Activated T-cell treated with anti-CD3 and anti-CD28 coated beads for 1 hour (primary cell): ENCODE measurements around the gene NTN5.
A peak's percentile ranks its signal among the peaks of the same experiment; 100 is the strongest.

Experiments
- DNase-seq: peaks from one replicate; pipeline ENCODE4 v3.0.0-alpha.2; 2020; ENCODE audit warnings: low read depth

NTN5 gene

DNA sequence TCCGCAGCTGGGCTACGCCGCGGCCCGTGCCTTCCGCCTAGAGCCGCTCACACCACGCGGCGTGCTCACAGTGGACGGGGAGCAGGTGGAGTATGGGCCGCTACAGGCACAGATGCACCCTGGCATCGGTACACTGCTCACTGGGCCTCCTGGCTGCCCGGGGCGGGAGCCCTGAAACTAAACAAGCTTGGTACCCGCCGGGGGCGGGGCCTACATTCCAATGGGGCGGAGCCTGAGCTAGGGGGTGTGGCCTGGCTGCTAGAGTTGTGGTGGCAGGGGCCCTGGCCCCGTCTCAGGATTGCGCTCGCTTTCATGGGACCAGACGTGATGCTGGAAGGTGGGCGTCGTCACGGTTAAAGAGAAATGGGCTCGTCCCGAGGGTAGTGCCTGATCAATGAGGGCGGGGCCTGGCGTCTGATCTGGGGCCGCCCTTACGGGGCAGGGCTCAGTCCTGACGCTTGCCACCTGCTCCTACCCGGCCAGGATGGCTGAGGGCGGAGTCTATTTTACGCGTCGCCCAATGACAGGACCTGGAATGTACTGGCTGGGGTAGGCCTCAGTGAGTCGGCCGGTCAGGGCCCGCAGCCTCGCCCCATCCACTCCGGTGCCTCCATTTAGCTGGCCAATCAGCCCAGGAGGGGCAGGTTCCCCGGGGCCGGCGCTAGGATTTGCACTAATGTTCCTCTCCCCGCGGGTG is 43.1 kb downstream of the NTN5 start:
- no peak for DNase-seq

DNA sequence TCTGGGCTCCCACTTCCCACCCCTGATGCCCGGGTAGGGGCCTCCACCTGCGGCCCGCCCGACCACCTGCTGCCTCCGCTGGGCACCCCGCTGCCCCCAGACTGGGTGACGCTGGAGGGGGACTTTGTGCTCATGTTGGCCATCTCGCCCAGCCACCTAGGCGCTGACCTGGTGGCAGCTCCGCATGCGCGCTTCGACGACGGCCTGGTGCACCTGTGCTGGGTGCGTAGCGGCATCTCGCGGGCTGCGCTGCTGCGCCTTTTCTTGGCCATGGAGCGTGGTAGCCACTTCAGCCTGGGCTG is 43.6 kb downstream of the NTN5 start:
- DNase-seq, result no peak

DNA sequence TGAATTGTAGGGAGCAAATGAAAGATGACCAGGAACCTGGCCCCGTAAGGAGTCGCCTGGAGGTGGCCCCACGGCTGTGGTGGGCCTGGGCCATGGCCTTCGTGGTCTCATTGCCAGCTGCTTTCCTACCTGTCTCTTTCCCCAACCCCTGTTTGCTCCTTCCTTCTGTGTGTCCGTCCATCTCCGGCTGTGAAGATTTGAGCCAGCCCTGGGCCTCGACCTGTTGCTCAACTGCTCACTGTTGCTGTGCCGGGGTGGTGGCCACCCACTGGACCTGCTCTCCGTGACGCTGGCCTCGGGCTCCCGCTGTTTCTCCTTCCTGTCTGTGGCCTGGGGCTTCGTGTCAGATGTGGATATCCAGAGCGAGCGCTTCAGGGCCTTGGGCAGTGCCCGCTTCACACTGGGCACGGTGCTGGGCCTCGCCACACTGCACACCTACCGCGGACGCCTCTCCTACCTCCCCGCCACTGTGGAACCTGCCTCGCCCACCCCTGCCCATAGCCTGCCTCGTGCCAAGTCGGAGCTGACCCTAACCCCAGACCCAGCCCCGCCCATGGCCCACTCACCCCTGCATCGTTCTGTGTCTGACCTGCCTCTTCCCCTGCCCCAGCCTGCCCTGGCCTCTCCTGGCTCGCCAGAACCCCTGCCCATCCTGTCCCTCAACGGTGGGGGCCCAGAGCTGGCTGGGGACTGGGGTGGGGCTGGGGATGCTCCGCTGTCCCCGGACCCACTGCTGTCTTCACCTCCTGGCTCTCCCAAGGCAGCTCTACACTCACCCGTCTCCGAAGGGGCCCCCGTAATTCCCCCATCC is 44.1 kb downstream of the NTN5 start:
- DNase-seq, result no peak

DNA sequence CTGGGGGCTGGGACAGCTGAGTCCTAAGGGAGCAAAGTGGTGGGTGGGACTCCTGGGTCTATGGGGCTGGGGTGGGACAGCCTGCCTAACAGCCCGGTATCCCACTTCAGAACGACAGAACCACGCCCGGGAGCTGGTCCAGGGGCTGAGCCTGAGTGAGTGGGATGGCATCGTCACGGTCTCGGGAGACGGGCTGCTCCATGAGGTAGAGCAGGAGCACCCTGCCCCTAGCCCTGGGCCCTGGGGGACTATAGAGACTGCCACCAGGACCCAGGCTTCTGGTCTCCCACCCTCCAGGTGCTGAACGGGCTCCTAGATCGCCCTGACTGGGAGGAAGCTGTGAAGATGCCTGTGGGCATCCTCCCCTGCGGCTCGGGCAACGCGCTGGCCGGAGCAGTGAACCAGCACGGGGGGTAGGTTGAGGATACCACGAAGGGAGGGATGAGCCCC is 44.9 kb downstream of the NTN5 start:
- no peak for DNase-seq

DNA sequence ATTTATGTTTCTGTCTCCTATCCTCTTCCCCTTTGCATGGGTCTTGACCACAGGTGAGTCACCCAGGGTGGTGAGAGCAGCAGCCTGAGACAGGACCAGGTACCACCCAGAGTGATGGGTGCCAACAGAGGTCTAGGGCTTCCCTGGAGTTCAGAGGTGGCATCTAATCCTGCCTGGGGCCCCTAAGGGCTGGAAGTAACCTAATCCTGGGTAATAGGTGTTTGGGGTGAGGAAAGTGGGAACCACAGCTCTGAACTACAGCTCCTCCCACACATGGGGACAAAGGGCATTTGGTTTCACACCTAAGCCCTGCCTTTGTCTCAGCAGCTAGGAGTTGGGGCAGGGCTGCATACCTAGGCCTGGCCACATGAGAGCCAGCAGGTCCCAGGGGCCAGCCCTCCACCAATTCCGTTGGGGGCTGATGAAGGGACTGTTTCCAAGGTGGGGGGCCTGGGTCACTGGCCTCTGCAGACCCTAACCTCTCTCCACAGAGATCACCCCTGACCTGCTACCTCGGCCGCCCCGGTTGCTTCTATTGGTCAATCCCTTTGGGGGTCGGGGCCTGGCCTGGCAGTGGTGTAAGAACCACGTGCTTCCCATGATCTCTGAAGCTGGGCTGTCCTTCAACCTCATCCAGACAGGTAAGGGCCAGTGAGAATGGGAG is 45.5 kb downstream of the NTN5 start:
- DNase-seq, result no peak

DNA sequence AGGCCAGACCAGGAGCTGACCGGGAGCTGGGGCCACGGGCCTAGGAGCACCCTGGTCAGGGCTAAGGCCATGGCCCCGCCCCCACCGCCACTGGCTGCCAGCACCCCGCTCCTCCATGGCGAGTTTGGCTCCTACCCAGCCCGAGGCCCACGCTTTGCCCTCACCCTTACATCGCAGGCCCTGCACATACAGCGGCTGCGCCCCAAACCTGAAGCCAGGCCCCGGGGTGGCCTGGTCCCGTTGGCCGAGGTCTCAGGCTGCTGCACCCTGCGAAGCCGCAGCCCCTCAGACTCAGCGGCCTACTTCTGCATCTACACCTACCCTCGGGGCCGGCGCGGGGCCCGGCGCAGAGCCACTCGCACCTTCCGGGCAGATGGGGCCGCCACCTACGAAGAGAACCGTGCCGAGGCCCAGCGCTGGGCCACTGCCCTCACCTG is 46.9 kb downstream of the NTN5 start:
- DNase-seq, result no peak

DNA sequence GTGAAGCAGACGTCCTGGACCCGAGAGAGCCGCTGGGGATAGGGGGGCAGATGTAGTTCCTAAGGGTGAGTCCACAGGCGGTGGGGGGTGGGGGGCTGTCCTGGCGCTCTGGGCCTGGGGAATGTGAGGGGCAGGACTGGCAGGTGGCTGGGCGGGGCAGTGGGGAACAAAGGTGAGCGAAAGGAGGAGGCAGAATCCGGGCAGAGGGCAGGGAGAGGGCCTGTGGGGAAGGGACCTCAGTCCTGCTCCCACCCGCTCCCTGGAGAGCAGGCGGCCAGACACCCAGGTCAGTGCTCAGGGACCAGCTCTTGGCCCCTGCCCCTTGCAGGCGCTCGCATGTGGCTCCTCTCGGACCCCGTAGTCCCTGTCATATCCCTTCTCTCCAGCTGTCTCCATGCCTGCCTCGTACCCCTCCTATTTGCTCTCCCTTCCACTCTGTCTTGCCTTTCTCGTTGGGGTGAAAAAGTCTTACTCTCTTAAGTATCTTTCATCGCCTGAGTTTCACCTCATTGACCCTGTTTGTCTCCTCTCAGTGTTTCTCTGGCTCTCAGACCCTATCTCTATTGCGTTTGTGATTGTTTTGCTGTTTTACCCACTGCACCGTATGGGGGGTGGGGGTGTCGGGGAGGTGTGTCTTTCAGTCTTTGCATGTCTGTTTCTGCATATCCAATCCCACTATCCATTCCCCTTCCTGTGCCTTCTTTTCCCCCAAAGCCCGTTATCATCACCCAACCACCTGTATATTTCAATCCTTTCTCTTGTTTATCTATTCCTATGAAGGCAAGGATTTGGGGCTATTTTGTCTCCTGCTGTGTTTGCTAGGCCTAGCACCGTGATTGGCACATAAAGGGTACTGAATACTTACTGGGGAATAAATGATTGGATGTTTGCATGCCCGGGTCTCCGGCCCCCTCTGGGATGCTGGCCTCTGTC is 47.8 kb downstream of the NTN5 start:
- DNase-seq, result no peak

DNA sequence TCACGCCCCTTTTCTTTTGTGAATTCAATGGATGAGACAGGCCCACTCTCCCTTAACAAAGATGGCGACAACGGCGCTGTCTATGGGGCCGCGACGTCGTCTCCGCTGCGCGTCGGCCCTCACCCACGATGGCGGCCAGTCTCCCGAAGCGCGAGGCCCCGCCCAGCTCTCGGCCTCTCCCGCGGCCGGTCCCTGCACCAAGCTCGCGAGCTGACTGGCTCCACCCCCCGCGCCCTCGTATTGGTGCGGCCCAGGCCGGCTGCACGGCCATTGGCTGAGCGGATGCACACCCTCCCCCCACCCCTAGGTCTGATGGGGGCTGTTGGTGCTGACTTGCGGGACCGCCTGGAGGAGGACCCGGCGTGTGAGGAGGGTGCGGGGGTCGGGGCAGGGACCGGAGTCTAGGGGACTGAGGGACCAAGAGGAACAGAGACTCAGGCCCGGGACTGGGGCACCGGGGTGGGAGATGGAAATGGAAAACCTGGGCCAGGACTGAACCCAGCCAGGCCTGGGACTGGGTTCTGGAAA is 48.7 kb downstream of the NTN5 start:
- DNase-seq, result peak; percentile 94

DNA sequence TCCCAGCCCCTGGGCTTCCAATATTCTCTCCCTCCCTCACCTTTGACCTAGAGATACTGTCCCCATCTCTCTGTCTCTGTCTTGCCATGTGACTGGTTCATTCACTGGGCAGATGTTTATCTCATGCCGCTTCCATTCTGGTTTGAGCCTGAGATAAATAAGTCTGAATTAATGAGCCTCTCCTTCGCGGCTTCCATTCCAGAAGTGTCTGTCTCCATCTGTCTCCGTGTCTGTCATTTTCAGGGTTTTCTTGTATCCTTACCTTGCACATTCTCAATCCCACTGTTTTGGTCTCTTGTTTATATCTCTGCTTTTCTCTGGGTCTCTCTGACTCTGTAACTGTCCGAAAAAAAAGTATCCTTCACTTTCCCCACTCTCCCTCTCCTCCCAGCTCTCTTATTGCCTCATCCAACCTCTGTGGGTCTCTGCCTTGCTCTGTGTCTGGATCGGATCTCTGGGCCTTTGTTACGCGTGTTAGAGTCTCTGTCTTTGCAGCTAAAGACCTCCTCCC is 49.2 kb downstream of the NTN5 start:
- DNase-seq, result no peak

DNA sequence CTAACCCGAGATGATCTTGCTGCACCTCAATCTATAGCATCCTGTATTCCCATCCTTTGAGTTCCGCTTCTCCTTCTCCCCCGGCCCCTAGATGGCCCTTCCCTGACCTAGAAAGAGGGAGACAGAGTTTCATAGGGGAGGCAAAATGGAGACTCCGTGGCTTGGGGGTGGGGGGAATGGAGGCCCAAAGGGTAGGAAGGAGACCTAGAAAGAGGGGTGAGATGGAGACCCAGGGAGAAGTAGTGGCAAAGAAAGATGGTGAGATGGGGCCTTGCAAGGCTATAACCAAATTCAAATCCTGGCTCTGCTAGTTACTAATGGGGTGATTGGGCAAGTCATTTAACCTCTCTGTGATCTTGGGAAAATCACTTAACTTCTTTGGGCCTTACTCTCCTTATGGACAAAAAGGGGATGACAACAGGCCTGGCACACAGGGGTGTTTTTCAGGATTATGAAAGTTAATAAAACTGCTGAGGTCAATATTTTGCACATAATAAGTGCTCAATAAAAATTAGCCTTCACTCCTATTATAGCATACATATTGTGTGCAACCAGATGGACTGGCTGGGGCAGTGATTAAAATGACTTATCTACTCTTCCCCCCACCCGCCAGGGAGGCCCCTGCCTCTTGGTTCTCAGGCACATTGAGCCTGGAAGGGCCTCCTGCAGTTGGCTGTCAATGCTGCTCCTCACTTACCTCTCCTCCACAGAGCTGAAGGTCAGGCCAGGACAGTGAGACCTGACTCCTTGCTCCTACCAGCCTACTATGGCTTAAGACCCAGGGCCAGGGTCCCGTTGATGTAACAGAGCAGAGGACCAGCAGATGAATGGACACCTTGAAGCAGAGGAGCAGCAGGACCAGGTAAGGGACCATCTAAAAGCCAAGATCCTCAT is 52.9 kb downstream of the NTN5 start:
- no peak for DNase-seq

DNA sequence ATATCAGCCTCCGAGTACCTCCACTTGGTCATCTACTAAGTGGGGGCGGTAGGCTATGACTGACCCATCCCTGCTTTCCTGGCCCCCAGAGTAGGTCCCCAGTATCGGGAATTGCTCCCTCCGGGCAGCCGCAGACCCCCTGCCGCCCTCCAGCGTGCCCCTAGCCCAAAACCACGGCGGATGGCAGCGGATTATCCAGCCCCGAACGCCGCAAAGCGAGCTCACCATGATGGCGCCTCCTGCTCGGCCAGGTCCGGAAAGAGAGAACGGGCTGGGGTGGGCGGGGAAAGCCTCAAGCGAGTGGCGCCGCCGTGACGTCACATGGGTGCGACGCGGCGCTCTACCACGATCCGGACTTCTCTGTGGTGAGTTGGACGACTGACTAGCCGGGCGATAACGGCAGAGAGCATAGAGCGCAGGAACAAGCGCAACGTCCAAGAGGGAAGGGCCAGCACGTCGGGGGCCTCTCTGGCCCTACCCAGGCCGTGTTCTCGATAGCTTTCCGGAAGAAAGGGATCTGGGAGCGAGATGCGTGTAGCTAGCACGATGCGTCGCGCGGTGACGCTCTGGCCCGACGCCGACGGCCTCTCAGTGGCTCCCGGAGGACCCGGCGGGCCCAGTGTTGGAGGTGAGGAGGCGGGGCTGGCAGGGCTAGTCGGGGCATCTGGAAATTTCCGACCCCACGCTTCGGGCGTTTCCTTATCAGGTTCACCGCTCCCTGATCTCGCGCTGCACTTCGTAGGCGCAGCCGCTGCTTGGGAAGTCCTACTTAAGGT is 53.7 kb downstream of the NTN5 start, which contains the start of the genes RPL18 and SPHK2:
Gene RPL18 (minus strand): TSS at position 263 of the 776 bp plus-strand sequence. CDS start 35 bp downstream, at position 228.
Gene SPHK2 (plus strand): TSS at position 591 of the 776 bp plus-strand sequence. CDS start 1,009 bp downstream, outside the sequence.
- DNase-seq, result peak; percentile 90

DNA sequence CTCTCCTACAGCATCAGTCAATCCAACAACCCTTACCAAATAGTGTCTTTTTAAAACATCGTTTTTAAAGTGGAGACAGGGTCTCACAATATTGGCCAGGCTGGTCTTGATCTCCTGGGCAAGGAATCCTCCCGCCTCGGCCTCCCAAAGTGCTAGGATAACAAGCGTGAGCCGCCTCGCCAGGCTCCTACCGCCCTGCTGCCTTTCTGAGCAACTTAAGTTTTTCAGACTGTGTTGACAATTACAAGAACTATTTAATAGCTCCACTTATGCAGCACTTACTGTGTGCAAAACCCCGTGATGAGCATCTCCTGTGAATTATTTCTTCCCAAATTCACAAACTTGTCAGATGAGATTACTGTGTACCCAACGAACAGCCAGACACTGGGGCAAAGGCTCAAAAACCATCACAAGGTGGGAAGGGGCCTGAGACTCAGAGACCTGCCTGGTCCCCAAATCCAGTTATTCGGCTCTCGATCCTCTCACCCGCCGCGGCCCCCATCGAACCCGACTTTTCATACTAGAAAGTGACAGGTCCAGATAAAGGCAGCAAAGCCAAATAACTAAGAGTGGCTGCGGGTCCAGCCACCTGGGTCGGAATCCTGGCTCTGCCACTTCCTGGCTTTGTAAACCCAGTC is 54.4 kb downstream of the NTN5 start:
- DNase-seq, result no peak

DNA sequence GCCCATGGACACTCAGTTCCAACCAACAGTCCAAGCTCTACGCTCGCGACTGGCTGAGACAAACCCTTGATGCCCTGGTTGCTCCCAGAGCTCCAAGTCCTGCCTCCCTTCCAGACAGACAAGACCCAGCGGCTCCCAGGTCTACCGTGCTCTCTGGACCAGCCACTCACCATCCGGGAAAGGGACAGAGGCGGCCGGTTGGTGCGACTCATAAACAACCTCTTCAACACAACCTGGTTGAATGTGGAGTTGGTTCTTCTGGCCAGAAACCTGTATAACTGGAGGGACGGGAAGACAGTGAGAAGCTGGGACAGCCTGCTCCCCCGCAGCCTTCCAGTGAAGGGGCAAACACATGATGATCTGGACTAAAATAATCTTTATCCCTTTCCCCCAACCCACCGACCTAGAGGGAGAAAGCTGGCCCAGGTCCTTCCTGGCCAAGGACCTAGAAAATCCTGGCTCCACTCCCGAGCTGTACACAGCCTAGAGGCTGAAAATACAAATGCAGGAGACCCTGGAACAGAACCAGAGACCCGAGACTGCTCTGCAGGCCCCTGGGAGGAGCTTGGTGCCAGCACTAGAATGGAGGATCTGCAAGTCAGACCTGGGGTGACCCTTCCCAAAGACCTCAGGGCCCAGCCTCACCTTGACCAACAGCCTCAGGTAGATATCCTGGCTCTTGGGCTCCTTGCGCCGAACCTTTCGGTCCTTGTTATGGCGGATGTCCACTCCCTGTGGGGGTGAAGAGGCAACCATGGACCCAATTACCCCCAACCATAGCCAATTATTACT is 55.5 kb downstream of the NTN5 start:
- no peak for DNase-seq

DNA sequence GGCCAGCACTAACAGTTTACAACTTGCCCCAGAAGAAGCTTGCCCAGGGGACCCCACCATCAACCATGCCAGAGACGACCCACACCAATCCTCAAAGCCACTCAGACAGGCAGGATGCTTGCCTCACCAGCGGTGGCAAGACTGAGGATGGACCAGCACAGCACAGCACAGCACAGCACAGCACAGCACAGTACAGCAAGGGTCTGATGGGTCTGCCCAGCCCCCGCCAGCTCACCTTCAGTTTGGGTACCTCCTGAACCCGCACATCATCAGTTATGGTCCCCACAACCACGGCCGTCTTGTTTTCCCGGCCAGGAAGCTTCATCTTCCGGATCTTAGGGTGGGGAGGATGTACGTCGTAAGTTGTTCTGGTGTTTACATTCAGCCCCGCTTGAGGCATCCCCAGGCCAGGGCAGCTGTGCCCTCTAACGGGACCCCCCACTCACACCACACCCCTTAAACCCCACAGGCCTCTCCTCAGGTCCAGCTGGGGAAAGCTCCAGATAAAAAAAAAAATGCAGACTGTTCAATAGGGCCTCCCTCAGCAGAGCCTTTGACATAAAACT is 56.2 kb downstream of the NTN5 start:
- DNase-seq, result no peak

DNA sequence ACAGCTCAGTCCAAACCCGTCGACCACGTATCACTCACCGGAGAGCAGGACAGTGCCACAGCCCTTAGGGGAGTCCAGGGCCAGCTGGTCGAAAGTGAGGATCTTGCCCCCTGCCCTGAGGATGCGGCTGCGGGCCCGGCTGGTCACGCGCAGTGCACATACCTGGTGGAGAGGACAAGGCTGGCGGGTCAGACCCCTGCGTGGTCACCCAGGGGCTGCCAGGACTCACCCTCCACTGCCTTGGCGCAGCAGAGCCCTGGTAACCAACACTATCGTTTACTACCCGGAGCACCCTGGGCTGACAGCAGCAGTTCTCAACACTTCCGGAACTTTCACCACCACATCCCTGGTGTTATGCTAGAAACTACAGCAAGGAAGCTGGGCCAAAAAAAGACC is 56.8 kb downstream of the NTN5 start:
- DNase-seq, result no peak

DNA sequence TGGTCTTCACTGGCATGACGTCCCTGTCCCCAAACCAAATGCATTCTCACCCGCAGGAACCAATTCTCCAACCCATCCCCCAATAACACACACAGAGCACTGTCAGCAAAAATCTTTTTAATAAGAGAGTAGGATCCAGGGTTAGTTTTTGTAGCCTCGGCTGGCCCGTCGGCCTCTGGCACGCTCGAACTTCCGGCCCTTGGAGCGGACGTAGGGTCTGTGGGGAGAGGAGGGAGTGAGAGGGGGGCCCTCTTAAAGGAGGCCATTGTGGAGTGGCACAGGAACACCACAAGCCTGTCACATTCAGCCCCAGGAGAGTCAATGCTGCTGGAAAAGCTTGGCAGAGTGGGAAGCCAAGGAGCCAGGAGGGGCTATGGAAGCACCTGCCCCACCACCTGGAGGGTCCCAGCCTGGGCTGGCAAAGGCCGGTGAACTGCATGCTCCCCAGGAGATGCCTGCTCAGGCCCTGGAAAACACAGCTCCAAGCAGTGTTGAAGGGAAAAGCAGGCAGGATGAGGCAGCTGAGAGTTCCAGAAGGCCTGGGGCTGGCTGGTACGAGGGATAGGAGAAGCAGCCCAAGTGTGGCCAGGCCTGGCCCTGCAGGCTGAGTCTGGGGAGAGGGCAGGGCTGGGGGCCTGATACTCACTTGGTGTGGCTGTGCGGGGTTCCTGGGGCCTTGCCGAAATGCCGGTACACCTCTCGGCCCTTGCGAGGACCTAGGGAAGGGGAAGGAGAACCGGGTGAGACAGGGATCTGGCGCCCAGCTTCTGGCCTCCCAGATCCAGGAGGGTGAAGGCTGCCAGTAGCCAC is 57.4 kb downstream of the NTN5 start:
- DNase-seq, result no peak
